RWPE1 (cell line): ENCODE data around the gene KCNIP1.

Experiments
- CTCF ChIA-PET: fragments of 350-600 bp; sonication (Branson Sonifier 250); formaldehyde crosslinking; extraction: SDS; loops from one replicate; lab custom pipeline; 2021; lab: Yijun Ruan, JAX
- POLR2A ChIA-PET: fragments of 400-600 bp; formaldehyde crosslinking; extraction: SDS; loops from one replicate; lab custom pipeline; 2020; ENCODE audit warnings: antibody characterized with exemption; ENCODE audit not compliant: low non-redundant PET; lab: Yijun Ruan, JAX
- DNase-seq: peaks from one replicate; pipeline ENCODE4 v3.0.0; 2012; ENCODE audit warnings: low spot score
- H3K27ac ChIP-seq: fragments of 450-650 bp; 2 replicates; pipeline ENCODE4 v1.5.1; 2017
- CTCF ChIP-seq: fragments of 450-650 bp; conservative IDR thresholded peaks from 2 replicates; pipeline ENCODE4 v1.5.1; 2017; ENCODE audit warnings: low read depth, mild to moderate bottlenecking

Gene KCNIP1

GRCh38 chr5:170468633-170469285, 35.1 kb upstream of the KCNIP1 start:
- no peak for DNase-seq
- ChIA-PET POLR2A (no interaction called here), CTCF (interaction anchor here (0.7 to 1.1 kb wide), 2 partner anchors 12 to 34 kb away, joined by 4 to 5 read pairs; no protein-coding TSS in a partner anchor)
- no peak for TF ChIP-seq CTCF
- no peak overlapping the region for H3K27ac ChIP-seq

DNA sequence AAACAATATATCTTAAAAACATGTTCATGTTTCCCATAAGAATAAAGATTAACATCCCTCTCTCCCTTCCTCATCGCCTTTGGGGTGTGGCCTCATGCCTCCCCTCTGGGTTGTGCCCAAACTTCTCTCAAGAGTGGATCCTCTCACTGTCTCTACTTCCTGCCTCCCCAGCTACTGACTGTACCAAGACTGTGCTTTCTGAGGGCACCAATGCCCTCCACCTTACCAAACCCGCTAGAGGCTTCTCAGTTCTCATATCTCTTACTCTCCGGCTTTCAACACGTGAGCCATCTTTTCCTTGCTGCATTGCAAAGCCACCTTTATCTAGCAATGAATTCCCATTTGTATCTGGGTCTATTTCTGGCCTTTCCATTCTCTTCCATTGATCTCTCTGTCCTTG, 34.4 kb upstream of the KCNIP1 start:
- no peak for TF ChIP-seq CTCF
- CTCF ChIA-PET, result no interaction called here
- H3K27ac ChIP-seq, result no peak overlapping the region
- POLR2A ChIA-PET, result no interaction called here
- no peak for DNase-seq

DNA sequence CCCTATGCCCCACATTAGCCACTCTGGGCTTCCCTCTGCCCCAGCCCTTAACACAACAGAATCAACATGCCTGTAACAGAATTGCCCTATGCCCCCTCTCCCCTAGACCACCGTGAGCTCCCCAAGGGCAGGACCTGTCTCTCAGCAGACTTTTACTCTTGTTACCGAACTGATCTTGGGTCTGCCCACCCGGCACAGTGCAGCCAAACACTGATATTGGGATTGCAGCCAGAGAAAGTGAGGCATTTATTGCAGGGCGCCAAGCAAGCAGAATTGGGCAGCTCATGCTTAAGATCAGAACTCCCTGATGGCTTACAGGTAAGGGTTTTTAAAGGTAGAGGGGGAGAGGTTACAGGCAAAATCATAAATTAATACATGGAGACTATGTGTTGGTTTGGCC, 33.5 kb upstream of the KCNIP1 start:
- POLR2A ChIA-PET, result no interaction called here
- CTCF ChIA-PET, result interaction anchor here (0.7 kb wide), 1 partner anchor 40 kb away, joined by 4 read pairs; no protein-coding TSS in a partner anchor

DNA sequence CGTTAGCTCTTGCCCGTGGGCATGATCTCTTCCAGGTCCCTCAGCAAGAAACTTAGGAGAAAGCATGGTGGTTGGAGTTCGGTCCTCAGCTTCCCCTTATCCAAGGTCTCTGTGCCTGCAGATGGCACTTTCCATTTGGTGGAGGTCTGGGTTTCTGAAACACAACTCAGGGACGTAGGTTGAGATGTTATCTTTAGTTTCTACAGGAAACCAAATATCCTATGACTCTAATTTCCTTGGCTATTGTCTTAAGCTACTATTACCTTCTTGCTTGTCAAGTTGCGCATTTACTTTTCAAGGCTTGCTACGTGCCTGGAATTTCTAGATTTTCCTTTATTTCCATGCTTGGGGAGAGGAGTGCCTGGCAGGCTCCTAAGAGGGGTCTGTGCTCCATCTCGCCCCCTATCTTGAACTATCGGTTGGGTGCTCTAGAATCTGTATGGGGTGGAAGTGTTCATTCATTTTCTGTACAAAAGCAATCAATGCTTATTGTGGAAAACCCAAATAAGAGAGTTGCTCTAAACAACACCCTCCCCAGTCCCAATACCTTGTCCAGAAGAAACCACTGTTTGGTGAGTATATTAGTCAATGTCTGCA, 32.9 kb upstream of the KCNIP1 start:
- ChIA-PET POLR2A (no interaction called here), CTCF (no interaction called here)
- DNase-seq, result no peak
- TF ChIP-seq CTCF, result no peak
- no peak overlapping the region for H3K27ac ChIP-seq

More for the DNA sequence above, 33.5 kb upstream of the KCNIP1 start:
- no peak for TF ChIP-seq CTCF
- no peak for DNase-seq
- no peak overlapping the region for H3K27ac ChIP-seq

- TF ChIP-seq CTCF, result no peak
- no peak overlapping the region for H3K27ac ChIP-seq
- no peak for DNase-seq
- ChIA-PET POLR2A (no interaction called here), CTCF (no interaction called here)
These were observed 32.2 kb upstream of the KCNIP1 start for GRCh38 chr5:170471551-170472178.

DNA sequence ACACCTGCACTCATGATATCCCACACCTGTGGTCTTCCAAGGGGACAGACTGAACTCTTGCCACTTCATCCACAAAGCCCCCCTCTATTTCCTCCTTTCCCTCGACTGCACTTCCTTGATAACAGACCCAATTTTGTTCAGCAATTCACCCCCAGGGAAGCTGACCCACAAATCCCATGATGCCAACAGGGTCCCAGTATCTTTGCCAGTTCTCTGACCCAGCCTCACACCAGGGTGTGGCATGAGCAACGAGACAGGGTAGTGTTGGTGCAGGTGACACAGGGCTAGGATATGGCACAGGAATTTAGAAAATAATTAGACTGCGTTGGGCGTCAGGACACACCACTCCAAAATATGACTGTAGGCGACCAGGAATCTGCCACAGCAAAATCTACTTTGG, 30.2 kb upstream of the KCNIP1 start:
- ChIA-PET CTCF (no interaction called here), POLR2A (no interaction called here)
- H3K27ac ChIP-seq, result no peak overlapping the region
- no peak for TF ChIP-seq CTCF
- DNase-seq, result no peak
